ENCODE measurements around the gene SMYD3.

SMYD3 gene

GRCh38 chr1:246462986-246463385 is 44.1 kb downstream of the SMYD3 start:
- no peak for DNase-seq (ENCODE audit: low read depth in 2 of 2)

DNA sequence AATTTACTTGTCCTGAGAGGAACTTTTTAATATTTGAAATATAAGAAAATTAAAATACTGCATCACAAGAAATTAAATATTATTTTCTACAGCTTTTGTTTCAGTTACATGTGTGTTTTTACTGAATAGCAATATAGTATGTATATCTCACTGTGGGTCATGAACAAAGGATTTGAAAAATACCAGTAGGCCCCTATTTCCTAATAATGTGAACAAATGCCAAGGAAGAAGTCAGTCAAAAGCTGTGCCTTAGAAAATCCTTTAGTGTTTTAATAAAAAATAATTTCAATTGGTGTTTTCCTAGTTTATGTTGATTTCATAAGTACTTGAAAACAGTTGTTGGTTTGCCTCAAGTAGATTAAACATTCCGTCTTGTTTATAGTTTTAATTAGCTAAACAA is 46.7 kb downstream of the SMYD3 start:
- DNase-seq (ENCODE audit: low read depth in 2 of 2): no peak

DNA sequence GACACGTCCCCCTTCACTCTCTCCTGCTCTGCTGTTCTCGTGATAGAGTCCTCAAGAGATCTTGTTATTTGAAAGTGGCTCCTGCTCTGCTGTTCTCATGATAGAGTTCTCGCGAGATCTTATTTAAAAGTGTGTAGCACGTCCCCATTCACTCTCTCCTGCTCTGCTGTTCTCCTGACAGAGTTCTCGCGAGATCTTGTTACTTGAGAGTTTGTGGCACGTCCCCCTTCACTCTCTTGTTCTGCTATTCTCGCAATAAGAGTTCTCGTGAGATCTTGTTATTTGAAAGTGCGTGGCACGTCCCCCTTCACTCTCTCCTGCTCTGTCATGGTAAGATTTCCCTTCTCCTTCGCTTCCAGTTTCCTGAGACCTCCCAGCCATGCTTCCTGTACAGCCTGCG is 47.9 kb downstream of the SMYD3 start:
- no peak for DNase-seq (ENCODE audit: low read depth in 2 of 2)

- no peak for DNase-seq (ENCODE audit: low read depth in 2 of 2)
Measured at GRCh38 chr1:246455476-246455875, 51.6 kb downstream of the SMYD3 start.

GRCh38 chr1:246454655-246455054 is 52.4 kb downstream of the SMYD3 start:
- DNase-seq (ENCODE audit: low read depth in 2 of 2): no peak

DNA sequence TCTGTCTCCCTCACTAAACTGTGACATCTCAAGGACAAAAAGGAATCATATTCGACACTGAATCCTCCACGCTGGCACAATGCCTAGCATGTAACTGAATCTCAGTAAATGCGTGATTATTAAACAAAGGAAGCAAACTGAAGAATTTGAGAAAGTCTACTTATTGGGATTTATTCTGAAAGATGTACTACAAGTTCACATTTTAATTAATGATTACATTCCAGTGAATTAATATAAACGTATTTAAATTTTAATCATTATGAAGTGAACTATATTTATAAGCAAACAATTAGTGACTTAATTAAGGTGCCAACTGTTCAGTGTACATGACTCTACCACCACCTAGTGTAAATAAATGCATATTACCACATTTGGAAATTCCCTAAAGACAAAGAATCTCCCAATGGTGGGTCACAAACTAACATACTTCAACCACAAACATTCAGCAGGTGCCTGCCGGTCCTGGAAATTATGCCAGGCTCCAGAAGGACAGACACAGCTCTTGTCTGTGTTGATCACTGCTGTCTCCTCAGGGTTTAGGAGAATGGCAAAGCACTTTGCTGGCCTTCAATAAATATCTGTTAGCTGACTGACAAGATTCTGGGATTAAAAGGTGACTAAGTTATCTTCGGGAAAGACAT is 56.3 kb downstream of the SMYD3 start:
- DNase-seq (ENCODE audit: low read depth in 2 of 2): no peak

GRCh38 chr1:246448373-246448772 is 58.7 kb downstream of the SMYD3 start:
- no peak for DNase-seq (ENCODE audit: low read depth in 2 of 2)

DNA sequence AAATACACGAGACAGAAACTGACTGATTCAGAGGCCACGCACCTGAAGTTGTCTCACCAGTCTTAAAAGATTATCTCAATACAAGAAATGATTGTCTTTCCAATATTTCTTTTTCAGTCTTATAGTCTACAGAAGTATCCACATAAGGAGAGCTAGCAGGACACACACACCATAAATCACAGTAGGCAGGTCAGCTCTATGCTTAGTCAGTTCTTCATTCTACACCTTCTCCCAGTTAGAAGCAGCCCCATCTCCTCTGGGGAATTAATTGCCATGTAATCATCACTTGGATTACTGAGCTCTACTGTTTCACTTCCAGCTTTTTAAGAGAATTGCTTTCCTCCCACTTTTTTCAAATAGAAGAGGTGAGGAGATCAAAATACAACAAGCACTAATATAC is 59.6 kb downstream of the SMYD3 start:
- DNase-seq (ENCODE audit: low read depth in 2 of 2): no peak

DNA sequence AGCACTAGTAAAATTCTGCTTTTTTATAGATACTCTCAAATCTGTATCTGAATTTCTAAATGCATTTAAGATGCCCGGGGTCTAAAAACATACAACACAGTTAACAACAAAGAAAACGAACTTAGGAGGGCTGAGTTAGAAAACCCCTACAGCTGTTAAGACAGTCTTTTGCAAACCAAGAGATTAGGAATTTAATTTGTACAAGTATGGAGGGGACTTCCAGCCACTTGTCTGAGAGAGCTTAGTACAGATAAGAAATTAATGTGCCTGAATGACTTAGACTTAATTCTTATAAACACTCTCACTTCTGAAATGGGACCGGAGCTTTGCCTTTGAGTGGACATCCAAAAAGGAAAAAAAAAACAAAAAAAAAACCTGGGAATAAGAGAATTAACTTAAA is 61.6 kb downstream of the SMYD3 start:
- DNase-seq (ENCODE audit: low read depth in 2 of 2): no peak

- no peak for DNase-seq (ENCODE audit: low read depth in 2 of 2)
Measured at GRCh38 chr1:246444617-246445016, 62.5 kb downstream of the SMYD3 start.

GRCh38 chr1:246437961-246438360 is 69.1 kb downstream of the SMYD3 start:
- no peak for DNase-seq (ENCODE audit: low read depth in 2 of 2)

- DNase-seq (ENCODE audit: low read depth in 2 of 2): no peak
Measured at GRCh38 chr1:246435421-246436041, 71.5 kb downstream of the SMYD3 start.

DNA sequence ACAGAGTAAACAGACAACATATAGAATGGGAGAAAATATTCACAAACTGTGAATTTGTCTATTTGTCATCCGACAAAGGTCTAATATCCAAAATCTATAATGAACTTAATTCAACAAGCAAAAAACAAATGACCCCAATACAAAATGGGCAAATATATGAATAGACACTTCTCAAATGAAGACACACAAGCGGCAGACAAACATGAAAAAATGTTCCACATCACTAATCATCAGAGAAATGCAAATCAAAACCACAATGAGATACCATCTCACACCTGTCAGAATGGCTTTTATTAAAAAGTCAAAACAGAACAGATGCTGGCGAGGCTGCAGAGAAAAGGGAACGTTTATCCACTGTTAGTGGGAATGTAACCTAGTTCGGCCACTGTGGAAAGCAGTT is 72.7 kb downstream of the SMYD3 start:
- DNase-seq (ENCODE audit: low read depth in 2 of 2): no peak

GRCh38 chr1:246428542-246429308 is 78.4 kb downstream of the SMYD3 start:
- no peak for DNase-seq (ENCODE audit: low read depth in 2 of 2)

DNA sequence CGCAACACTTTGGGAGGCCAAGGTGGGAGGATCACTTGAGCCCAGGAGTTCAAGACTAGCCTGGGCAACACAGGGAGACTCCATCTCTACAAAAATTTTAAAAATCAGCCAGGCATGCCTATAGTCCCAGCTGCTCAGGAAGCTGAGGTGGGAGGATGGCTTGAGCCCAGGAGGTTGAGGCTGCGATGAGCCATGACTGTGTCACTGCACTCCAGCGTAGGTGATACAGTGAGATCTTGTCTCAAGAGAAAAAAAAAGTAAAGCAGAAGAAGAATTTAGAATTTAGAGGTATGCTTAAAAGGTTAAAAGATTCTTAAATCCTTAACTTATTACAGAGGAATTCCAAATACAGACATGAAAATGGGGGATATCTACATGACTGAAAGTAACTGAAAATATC is 79.5 kb downstream of the SMYD3 start:
- no peak for DNase-seq (ENCODE audit: low read depth in 2 of 2)

GRCh38 chr1:246425895-246426294 is 81.2 kb downstream of the SMYD3 start:
- no peak for DNase-seq (ENCODE audit: low read depth in 2 of 2)

DNA sequence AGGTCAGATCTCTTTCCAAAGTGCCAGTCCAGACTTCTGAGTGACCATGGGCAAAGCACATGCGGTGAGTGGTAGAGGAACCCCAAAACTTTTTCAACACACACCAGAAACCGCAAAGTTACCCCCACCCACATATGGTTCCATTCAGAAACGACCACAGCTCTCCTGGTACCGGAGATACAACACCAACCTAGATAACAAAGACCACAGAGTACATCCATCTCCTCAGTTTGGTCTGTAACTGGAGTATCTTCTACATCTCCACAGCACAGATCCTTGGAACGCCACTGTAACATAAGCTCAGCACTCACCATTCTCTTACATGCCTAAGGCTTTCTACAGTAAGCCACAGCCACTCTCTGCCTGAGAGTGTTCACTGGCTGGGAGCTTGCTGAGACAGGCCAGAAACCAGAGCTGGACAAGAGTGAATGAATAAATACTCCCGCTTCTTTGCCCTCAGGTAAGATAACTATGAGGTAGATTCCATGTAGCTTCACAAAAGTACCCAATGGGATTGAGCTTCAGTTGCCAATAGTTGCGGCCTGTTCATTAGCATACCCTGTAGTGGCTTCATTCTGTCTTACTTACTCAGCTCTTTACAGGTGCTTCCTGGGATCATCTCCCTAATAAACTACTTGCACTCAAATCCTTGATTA is 81.8 kb downstream of the SMYD3 start:
- no peak for DNase-seq (ENCODE audit: low read depth in 2 of 2)

DNA sequence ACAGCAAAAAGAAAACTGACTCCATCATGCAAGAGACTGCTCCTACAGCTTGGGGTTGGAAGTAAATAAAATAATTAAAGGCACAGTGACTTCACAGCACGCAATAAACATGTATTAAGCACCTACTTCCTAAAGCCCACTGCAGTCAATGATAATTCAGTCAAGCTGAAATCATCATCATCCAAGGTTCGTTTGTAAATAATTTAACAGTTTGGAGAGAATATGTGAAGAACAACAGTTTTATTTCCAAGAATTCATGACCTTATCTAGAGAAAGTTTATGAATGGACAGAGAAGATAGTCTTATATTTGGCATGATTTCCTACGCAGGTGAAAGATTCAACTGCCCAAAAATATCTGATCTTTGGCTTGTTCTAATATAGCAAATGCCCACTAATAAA is 86.8 kb downstream of the SMYD3 start:
- DNase-seq (ENCODE audit: low read depth in 2 of 2): no peak

DNA sequence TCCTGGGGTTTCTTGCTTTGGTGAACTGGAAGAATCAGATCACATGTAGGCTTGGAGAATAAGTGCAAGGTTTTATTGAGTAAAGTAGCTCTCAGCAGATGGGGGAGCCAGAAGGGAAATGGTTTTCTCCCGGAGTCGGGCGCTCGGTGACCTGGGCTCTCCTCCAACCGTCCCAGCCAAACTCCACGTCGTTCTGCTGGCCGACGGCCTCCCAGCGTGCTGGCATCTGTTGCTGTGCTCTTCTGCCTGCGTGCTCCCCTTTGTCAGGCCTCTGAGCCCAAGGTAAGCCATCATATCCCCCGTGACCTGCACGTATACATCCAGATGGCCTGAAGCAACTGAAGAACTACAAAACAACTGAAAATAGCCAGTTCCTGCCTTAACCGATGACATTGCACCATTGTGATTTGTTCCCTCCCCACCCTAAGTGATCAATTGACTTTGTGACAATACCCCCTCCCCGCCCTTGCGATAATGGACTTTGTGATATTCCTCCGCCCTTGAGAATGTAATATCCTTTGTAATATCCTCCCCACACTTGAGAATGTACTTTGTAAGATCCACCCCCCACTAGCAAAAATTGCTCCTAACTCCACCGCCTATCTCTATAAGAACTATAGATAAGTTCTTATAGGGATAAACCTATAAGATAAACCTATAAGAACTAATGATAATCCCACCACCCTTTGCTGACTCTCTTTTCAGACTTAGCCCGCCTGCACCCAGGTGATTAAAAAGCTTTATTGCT is 88.3 kb downstream of the SMYD3 start:
- DNase-seq (ENCODE audit: low read depth in 2 of 2): no peak

GRCh38 chr1:246417813-246418564 is 89.1 kb downstream of the SMYD3 start:
- DNase-seq (ENCODE audit: low read depth in 2 of 2): no peak

- no peak for DNase-seq (ENCODE audit: low read depth in 2 of 2)
Measured at GRCh38 chr1:246417152-246417812, 89.8 kb downstream of the SMYD3 start.
